Right cardiac atrium (tissue), 5 donors: Measurements from ENCODE around the gene B9D1. TPM values are rescaled to one million over a fixed set of nuclear protein-coding genes. Genes with fewer than 3 reads are reported as not detected.
A peak's percentile ranks its signal among the peaks of the same experiment; 100 is the strongest.

Source experiments
- ATAC-seq, 2 donors: fragments of 200-7000 bp; cut with Tn5 transposase; one replicate each; pipeline versions ENCODE4 v1.8.0 to v1.9.1; 2020; ENCODE audit warnings: moderate library complexity in 2 of 2, mild to moderate bottlenecking in 1 of 2
- DNase-seq, 3 donors: peaks; one replicate each; pipeline ENCODE4 v3.0.0-alpha.2; 2020
- H3K27ac ChIP-seq: one replicate; pipeline ENCODE4 v1.5.1; 2013; ENCODE audit warnings: mild to moderate bottlenecking, low read length, control low read depth, moderate library complexity
- H3K27me3 ChIP-seq: one replicate; pipeline ENCODE4 v1.6.1; 2013; ENCODE audit not compliant: control insufficient read depth, insufficient read depth
- H3K4me1 ChIP-seq: one replicate; pipeline ENCODE4 v1.6.1; 2013; ENCODE audit warnings: low read length; ENCODE audit not compliant: control insufficient read depth, insufficient read depth
- H3K4me3 ChIP-seq: one replicate; pipeline ENCODE4 v1.5.1; 2013; ENCODE audit warnings: low read length, control low read depth
- H3K9me3 ChIP-seq: one replicate; pipeline ENCODE4 v1.6.1; 2013; ENCODE audit warnings: low read length; ENCODE audit not compliant: control insufficient read depth
- WGBS: extraction: QIAGEN DNeasy Blood & Tissue Kit; methylation state at CpG from one replicate; pipeline ENCODE4 v1.1.7; 2013; 5-methylcytosine and 5-hydroxymethylcytosine counted together
- intact Hi-C, 4 donors: fragments of 100-400 bp; cut with DNase I; formaldehyde crosslinking; loops; one replicate each; pipeline versions ENCODE4 v1.11.0 to v1.14.0; 2022 to 2023
- long read RNA-seq, 4 donors: library from polyadenylated mRNA; unstranded; transcript quantifications; one replicate each; pipeline ENCODE4 v2.0.0, GENCODE V29; 2020 to 2021
- polyA plus RNA-seq: library from polyadenylated mRNA; stranded (reverse); fragments of 200-250 nt; gene quantifications from one replicate; pipeline ENCODE4 v1.2.3, GENCODE V29; 2013
- total RNA-seq, 4 donors: library from RNA; stranded (reverse); fragmentation: NEBNext Ultra II Directional; extraction: Animal tissue kit (Norgen Biotek cat#: 25700); gene quantifications; one replicate each; pipeline ENCODE4 v1.2.1, GENCODE V29; 2021
- donor health status: healthy with polysubstance abuse.
- donor health status: DM: no; HTN: yes; CAD: no.
- donor health status: DM: no; HTN: no; CAD: no.
- donor health status: DM: no; HTN: yes; CAD: no; lungs with severe emphysema.
- donor health status: DM: yes; HTN: yes; CAD: no.

Gene B9D1
- total RNA-seq (10 to 100 TPM in 3 of 4 donors, 1 to 10 TPM in 1; 9.8 to 14.6 (median 12.1) TPM), polyA plus RNA-seq (20.9 TPM)
- long read RNA-seq, donor 1, transcript B9D1-201 (7 exons, 908 nt), result major isoform, 5 of 8 reads
- long read RNA-seq, donor 1, partial matches to known transcripts, result 1 of 8 reads
- long read RNA-seq, donor 1, other reads (novel, unspliced or antisense), result 1 of 8 reads
- long read RNA-seq, donor 2, partial matches to known transcripts, result 1 of 5 reads
- long read RNA-seq, donor 2, other reads (novel, unspliced or antisense), result 1 of 5 reads
- long read RNA-seq, donor 3, partial matches to known transcripts, result 0 of 5 reads
- long read RNA-seq, donor 3, other reads (novel, unspliced or antisense), result 1 of 5 reads
- long read RNA-seq, donor 4, transcript B9D1-201 (7 exons, 908 nt), result major isoform, 6 of 11 reads
- long read RNA-seq, donor 4, partial matches to known transcripts, result 0 of 11 reads
- long read RNA-seq, donor 4, other reads (novel, unspliced or antisense), result 1 of 11 reads

DNA sequence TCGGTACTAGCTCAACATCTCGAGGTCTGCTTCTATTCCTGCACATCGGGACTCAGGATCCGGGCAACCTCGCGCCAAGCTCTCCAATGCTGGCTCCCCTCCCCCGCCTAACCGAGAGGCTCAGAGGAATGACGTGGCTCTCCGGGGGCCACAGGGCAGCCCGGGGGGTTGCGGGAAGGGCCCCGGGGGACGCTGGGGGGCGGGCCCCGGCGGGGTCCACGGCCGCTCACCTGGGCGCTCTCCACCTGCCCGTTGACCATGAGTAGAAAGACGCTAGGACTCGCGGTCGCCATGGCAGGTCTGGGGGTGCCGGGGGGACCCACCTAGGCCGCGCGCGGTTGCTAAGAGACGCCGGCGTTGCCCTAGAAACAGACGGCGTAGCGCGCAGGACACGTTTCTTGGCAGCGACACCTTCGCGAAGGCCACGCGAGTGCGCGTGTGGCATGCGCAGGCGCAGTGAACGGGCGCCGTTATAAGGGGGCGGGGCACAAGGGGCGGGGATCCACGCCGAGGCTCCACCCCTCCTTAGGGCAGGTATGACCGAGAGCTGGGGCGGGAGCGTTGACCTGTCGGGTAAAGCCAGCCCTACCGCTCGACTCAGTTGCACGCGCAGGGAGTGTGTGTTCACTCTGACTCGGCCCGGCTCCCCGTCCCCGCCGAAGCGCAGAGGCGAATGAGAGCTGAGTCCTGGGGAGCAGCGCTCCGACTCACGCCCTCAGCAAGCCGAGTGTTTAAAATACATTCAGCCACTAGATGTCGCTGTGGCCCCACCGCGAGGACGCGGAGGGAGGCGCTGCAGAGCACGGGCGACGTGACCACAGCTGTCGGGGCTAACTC lies at the start of gene B9D1:
Gene B9D1 (minus strand): TSS at position 447 of the 837 bp plus-strand sequence. CDS start 154 bp downstream, at position 293.
- Histone ChIP-seq H3K27ac (no peak within 1 kb of the TSS), H3K4me1 (peaks cover 2% of the 10 kb centered on the region), H3K4me3 (peak within 1 kb of the TSS; percentile 52), H3K27me3 (no peaks in the 10 kb centered on the region), H3K9me3 (no peaks in the 10 kb centered on the region)
- peak; percentile 93 to 97 (median 97) for DNase-seq
- under 1% methylated on average over 83 of the region's 83 CpGs for WGBS
- peak; percentile 94 for ATAC-seq
- intact Hi-C loops, result loop anchor here (2.0 to 10.0 kb wide), 4 partner anchors 82 to 402 kb away; no protein-coding TSS in a partner anchor

DNA sequence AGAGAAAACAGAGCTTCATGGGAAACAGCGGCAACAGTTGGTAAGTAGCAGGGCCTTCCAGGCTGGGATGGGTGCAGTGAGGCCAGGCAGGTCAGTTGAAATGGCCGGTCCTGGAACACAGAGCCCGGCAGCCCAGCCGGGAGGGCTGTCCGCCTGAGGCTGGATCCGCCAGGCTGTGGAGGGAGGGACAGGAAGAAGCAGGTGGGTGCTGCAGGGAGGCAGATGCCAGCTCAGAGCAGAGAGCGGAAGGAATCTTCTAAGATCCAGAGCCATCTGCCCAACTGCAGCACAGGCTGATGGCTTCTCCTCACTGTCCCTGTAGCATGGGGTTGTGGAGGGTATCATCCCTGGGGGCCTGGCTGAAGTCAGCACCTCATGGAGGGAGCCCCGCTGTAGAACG lies 49.1 kb upstream of the B9D1 start:
- H3K4me3 ChIP-seq, result peak overlapping the region; percentile 5
- H3K27ac ChIP-seq, result no peak overlapping the region
- no peaks in the 10 kb centered on the region for H3K4me1 ChIP-seq
- H3K27me3 ChIP-seq, result no peaks in the 10 kb centered on the region
- intact Hi-C loops, result no loop called here
- peak in 1 of 3 donors; percentile 41 for DNase-seq
- no peaks in the 10 kb centered on the region for H3K9me3 ChIP-seq
- ATAC-seq, result peak; percentile 20 to 25
- WGBS, result 55% methylated on average over 9 of the region's 9 CpGs

DNA sequence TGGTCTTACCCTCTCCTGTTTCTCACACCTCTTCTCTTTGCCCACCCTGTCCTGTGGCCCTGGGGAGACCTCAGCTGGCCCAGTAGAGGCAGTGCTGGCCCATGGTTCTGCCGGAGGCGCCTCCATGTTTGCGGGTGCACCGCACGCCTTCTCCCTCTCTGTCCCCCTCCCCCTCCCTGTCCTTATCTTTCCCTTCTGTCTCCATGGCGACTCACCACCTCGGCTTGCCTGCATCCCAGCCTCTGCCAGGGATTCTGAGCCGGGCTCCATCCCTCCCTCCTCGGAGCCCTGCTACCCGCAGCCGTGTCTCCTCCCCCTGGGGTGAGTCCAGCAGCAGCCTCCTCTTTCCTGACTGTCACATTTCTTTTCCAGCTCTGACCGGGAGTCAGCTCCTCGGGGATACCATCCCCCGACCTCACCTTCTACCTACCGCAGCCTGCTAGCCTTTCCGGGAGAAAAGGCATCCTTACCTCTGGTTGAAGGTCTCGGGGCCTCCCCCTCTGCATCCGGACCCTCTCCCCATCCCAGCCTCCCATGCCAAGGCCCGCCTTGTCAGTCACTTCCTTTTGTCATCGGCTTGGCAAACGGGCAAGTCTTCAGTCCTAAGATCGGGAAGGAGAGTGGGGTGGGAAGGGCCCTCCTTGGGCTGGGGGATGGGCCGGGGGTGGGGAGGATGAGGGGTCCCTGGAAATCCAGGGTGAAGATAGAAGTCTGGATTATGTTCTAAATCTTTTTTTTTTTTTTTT lies 48.5 kb upstream of the B9D1 start, which contains the start of gene RNF112:
Gene RNF112 (plus strand): TSS at position 358 of the 746 bp plus-strand sequence. CDS start 177 bp downstream, at position 535.
- peak; percentile 63 to 84 (median 80) for DNase-seq
- ATAC-seq, result peak; percentile 54 to 56
- Histone ChIP-seq H3K4me3 (peak within 1 kb of the TSS; percentile 5), H3K9me3 (no peaks in the 10 kb centered on the region), H3K4me1 (no peaks in the 10 kb centered on the region), H3K27ac (no peak within 1 kb of the TSS), H3K27me3 (no peaks in the 10 kb centered on the region)
- intact Hi-C loops, result no loop called here
- 23% methylated on average over 23 of the region's 23 CpGs for WGBS

- H3K9me3 ChIP-seq, result no peaks in the 10 kb centered on the region
- H3K27me3 ChIP-seq, result no peaks in the 10 kb centered on the region
- no peak overlapping the region for H3K4me3 ChIP-seq
- no peak for ATAC-seq
- intact Hi-C loops, result no loop called here
- whole genome bisulfite sequencing, result 91% methylated on average over 6 of the region's 6 CpGs
- H3K27ac ChIP-seq, result no peak overlapping the region
- H3K4me1 ChIP-seq, result no peaks in the 10 kb centered on the region
- no peak for DNase-seq
Measured at GRCh38 chr17:19410091-19410490, 47.6 kb upstream of the B9D1 start.

DNA sequence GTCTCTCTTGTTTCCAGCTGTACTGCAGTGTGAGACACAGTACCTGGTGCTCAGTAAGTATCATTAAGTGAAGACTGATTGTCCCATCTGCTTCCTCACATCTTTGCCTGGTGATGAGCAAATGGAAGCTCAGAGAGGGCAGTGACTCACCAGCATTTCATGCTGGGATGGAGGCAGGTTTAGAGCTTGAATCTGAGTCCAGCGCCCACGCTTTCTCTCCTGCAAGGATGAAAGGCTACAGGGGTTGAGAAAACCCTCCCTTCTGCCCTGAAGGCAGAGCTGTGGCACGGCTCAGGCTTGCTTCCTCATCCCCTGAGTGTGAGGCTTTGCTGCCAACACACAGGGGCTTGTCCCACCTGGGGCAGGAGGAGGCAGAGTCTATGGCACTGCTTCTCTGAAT lies 47.0 kb upstream of the B9D1 start:
- DNase-seq, result no peak
- no peaks in the 10 kb centered on the region for H3K4me1 ChIP-seq
- no peak for ATAC-seq
- intact Hi-C loops, result no loop called here
- WGBS, result 83% methylated on average over 3 of the region's 3 CpGs
- no peak overlapping the region for H3K27ac ChIP-seq
- H3K4me3 ChIP-seq, result no peak overlapping the region
- H3K27me3 ChIP-seq, result no peaks in the 10 kb centered on the region
- no peaks in the 10 kb centered on the region for H3K9me3 ChIP-seq

- Histone ChIP-seq H3K27me3 (no peaks in the 10 kb centered on the region), H3K4me1 (no peaks in the 10 kb centered on the region), H3K27ac (no peak overlapping the region), H3K4me3 (no peak overlapping the region), H3K9me3 (no peaks in the 10 kb centered on the region)
- no peak for DNase-seq
- ATAC-seq, result no peak
- intact Hi-C loops, result no loop called here
- WGBS, result 97% methylated on average over 3 of the region's 3 CpGs
Measured at GRCh38 chr17:19409066-19409465, 46.5 kb upstream of the B9D1 start.

DNA sequence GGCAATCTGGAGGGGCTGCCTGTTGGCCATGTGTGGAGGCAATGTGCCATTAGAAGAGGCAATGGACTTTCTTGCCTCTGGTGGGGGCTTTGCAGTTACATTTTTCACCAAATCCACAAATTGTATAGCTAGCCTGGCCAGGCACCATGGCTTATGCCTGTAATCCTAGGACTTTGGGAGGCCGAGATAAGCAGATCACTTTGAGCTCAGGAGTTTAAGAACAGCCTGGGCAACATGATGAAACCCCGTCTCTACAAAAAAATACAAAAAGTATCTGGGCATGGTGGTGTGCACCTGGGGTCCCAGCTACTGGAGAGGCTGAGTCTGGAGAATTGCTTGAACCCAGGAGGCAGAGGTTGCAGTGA lies 45.8 kb upstream of the B9D1 start:
- H3K9me3 ChIP-seq, result no peaks in the 10 kb centered on the region
- H3K4me1 ChIP-seq, result no peaks in the 10 kb centered on the region
- WGBS, result 93% methylated on average over 2 of the region's 2 CpGs
- H3K27me3 ChIP-seq, result no peaks in the 10 kb centered on the region
- DNase-seq (no peak), ATAC-seq (no peak)
- no peak overlapping the region for H3K27ac ChIP-seq
- H3K4me3 ChIP-seq, result no peak overlapping the region
- intact Hi-C loops, result no loop called here

- intact Hi-C loops, result no loop called here
- H3K4me1 ChIP-seq, result no peaks in the 10 kb centered on the region
- DNase-seq, result no peak
- H3K27me3 ChIP-seq, result no peaks in the 10 kb centered on the region
- H3K4me3 ChIP-seq, result no peak overlapping the region
- H3K9me3 ChIP-seq, result no peaks in the 10 kb centered on the region
- 98% methylated on average over 10 of the region's 10 CpGs for WGBS
- no peak overlapping the region for H3K27ac ChIP-seq
- ATAC-seq, result no peak
Measured at GRCh38 chr17:19407601-19408345, 45.2 kb upstream of the B9D1 start.

DNA sequence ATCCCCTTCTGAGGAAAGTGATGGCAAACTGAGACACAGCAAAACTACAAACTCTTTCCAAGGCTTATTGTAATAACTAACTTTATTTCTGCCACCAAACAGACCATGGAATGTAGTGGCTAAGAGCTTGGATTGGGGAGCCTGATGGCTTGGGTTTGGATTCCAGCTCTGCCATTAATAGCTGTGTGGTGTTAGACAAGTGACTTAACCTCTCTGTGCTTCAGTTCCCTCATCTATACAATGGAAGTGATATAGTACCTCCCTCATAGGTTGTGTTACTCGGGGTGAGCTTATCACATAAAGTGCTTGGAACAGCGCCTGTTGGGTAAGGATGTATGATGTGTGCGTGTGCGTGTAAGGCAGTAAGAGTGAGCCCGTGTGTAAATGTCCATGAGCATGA lies 42.6 kb upstream of the B9D1 start:
- intact Hi-C loops, result no loop called here
- WGBS, result 88% methylated on average over 5 of the region's 5 CpGs
- H3K9me3 ChIP-seq, result no peaks in the 10 kb centered on the region

DNA sequence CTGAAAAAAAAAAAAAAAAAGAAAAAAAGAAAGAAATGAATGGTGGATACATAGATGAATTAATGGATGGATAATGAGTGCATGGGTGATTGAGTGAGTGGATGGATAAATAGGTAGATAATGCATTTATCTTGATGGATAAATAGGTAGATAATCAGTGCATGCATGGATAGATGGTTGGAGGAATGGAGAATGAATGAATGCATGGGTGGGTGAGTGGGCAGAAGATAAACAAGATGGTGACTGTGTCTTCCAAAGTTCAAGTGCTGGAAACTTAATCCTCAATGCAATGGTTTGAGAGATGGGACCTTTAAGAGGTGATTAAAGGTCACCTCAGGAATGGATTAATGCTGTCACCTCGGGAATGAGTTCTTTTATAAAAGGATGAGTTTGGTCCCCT lies 41.7 kb upstream of the B9D1 start:
- Histone ChIP-seq H3K27ac (no peak overlapping the region), H3K4me3 (no peak overlapping the region), H3K9me3 (no peaks in the 10 kb centered on the region), H3K27me3 (no peaks in the 10 kb centered on the region), H3K4me1 (no peaks in the 10 kb centered on the region)
- ATAC-seq (no peak), DNase-seq (no peak)
- intact Hi-C loops, result no loop called here
- WGBS, result 78% methylated on average over 1 of the region's 1 CpG

More for the DNA sequence above, 42.6 kb upstream of the B9D1 start:
- no peaks in the 10 kb centered on the region for H3K4me1 ChIP-seq
- no peak overlapping the region for H3K4me3 ChIP-seq
- DNase-seq (no peak), ATAC-seq (no peak)
- no peak overlapping the region for H3K27ac ChIP-seq
- H3K27me3 ChIP-seq, result no peaks in the 10 kb centered on the region
